Mucosa of rectum (tissue), 2 donors: Measurements from ENCODE around the gene CLEC4F.

ENCODE experiments used
- H3K27ac ChIP-seq, 2 donors: one replicate each; pipeline ENCODE4 v1.7.0; 2013; ENCODE audit warnings: inconsistent platforms in 2 of 2, low read depth in 2 of 2, low read length in 2 of 2
- H3K27me3 ChIP-seq, 2 donors: one replicate each; pipeline ENCODE4 v1.7.0; 2013; ENCODE audit warnings: low read length in 2 of 2; ENCODE audit not compliant: control insufficient read depth in 2 of 2, insufficient read depth in 2 of 2
- H3K36me3 ChIP-seq, 2 donors: one replicate each; pipeline ENCODE4 v1.7.0; 2013; ENCODE audit warnings: low read length in 2 of 2; ENCODE audit not compliant: control insufficient read depth in 2 of 2, insufficient read depth in 2 of 2
- H3K4me1 ChIP-seq, 2 donors: one replicate each; pipeline ENCODE4 v1.7.0; 2013; ENCODE audit warnings: low read length in 2 of 2, mild to moderate bottlenecking in 1 of 2; ENCODE audit not compliant: control insufficient read depth in 2 of 2, insufficient read depth in 2 of 2
- H3K4me3 ChIP-seq, 2 donors: one replicate each; pipeline ENCODE4 v1.7.0; 2013; ENCODE audit warnings: low read length in 2 of 2
- H3K9ac ChIP-seq, 2 donors: one replicate each; pipeline ENCODE4 v1.7.0; 2013; ENCODE audit warnings: low read length in 2 of 2, low read depth in 1 of 2, mild to moderate bottlenecking in 1 of 2
- H3K9me3 ChIP-seq, 2 donors: one replicate each; pipeline ENCODE4 v1.7.0; 2013; ENCODE audit warnings: low read length in 2 of 2; ENCODE audit not compliant: control insufficient read depth in 2 of 2
- donor health status: healthy.
- donor health status: Normal muscosa, but diverticular disease.

The CLEC4F gene

GRCh38 chr2:70789304-70790135 lies 30.9 kb downstream of the CLEC4F start:
- Histone ChIP-seq H3K27ac (no peak overlapping the region), H3K4me3 (peak overlapping the region; percentile 13 to 35), H3K27me3 (peaks cover 25 to 27% of the 10 kb centered on the region in 2 donors), H3K9me3 (no peaks in the 10 kb centered on the region), H3K36me3 (no peaks in the 10 kb centered on the region), H3K9ac (no peak overlapping the region), H3K4me1 (no peaks in the 10 kb centered on the region)

DNA sequence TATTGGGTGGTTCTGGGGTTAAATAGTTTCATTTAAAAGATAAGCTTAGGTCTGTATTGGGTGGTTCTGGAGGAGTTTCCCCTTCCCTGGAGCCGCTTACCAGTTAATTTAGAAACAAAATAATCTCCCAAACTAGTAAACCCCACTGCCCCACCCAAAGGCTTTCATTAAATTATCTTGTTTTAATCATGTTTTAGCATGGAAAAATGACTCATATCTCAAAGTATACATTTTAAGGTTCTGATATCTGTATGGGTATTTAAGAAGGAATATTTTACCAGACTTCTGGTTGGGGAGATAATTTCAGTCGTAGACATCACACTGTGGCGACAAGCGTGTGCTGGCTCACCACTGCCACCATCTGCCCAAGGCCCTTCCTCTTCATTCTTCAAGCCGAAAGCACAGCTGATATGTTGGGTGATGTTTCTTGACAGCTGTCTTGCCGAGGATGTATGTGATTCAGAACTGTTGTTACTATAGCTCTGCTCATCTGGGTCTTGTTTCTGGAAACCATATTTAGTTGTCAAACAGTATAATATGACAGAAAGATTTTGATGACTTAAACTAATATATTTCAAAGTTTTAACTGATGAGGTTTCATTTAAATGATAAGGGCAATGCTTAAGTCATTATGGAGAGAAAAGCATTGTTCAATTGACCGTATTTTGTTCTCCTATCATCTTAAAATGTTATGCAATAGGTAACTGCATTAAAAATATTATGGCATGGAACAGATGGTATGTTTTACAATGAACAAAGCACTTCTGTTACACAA lies 35.1 kb downstream of the CLEC4F start:
- no peaks in the 10 kb centered on the region for H3K36me3 ChIP-seq
- H3K9me3 ChIP-seq, result no peaks in the 10 kb centered on the region
- no peaks in the 10 kb centered on the region for H3K4me1 ChIP-seq
- H3K4me3 ChIP-seq, result no peak overlapping the region
- H3K27me3 ChIP-seq, result peaks cover 15 to 24% of the 10 kb centered on the region in 2 donors
- no peak overlapping the region for H3K9ac ChIP-seq
- H3K27ac ChIP-seq, result no peak overlapping the region

DNA sequence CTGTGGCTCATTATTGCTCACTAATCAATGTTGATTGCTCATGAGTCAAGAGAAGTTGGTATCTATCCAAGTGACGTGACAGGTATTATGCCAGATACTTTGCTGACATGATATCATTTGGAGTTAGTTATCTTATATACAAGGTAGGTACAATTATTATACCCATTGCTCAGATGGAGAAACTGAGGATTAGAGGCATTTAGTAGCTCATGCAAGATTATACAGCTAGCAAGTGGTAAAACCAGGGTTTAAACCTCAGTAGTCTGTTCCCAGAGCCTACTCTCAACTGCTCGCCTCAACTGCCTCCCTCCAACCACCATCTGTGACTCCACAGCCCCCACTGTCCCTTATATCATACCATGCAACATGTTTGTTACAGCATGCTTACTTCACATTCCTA lies 36.1 kb downstream of the CLEC4F start:
- no peaks in the 10 kb centered on the region for H3K36me3 ChIP-seq
- no peaks in the 10 kb centered on the region for H3K4me1 ChIP-seq
- no peak overlapping the region for H3K27ac ChIP-seq
- no peak overlapping the region for H3K9ac ChIP-seq
- no peak overlapping the region for H3K4me3 ChIP-seq
- H3K27me3 ChIP-seq, result peaks cover 11 to 18% of the 10 kb centered on the region in 2 donors
- H3K9me3 ChIP-seq, result no peaks in the 10 kb centered on the region

DNA sequence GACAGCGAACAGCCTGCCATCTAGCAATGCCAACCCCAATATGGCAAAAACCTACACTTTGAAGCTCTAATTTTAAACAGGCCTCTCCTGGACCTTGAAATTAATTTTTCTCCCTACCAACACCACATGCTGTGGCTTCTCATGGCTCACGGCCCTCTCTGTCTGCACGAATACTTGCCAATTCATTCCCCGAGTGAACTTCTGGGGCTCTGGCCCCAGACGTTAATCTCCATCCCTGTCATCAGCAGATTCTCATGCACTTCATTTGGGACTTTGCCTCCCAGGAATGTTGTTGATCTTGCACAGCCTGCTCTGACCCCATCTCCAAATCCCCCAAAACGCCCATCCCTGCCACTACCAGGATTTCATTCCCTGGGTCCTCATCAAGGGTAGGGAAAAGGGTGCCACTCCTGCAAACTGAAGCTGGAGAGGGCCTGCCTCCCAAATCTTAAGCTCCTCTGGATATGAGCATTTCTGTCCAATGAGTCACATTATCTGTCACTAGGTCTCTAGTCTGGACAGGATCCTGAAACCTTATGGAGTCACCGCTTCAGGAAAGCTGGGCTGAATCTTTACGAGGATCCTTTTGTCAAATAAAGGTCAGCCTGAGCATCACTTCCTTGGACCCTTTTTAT lies 40.4 kb downstream of the CLEC4F start:
- Histone ChIP-seq H3K9me3 (no peaks in the 10 kb centered on the region), H3K9ac (no peak overlapping the region), H3K27ac (no peak overlapping the region), H3K4me3 (no peak overlapping the region), H3K4me1 (no peaks in the 10 kb centered on the region), H3K27me3 (peaks cover 6 to 16% of the 10 kb centered on the region in 2 donors), H3K36me3 (no peaks in the 10 kb centered on the region)

GRCh38 chr2:70779491-70779890 lies 40.9 kb downstream of the CLEC4F start:
- no peak overlapping the region for H3K27ac ChIP-seq
- no peaks in the 10 kb centered on the region for H3K4me1 ChIP-seq
- H3K9ac ChIP-seq, result no peak overlapping the region
- no peaks in the 10 kb centered on the region for H3K36me3 ChIP-seq
- no peaks in the 10 kb centered on the region for H3K9me3 ChIP-seq
- H3K4me3 ChIP-seq, result no peak overlapping the region
- peaks cover 6 to 16% of the 10 kb centered on the region in 2 donors for H3K27me3 ChIP-seq

- H3K9ac ChIP-seq, result no peak overlapping the region
- peaks cover 11 to 16% of the 10 kb centered on the region in 2 donors for H3K27me3 ChIP-seq
- no peaks in the 10 kb centered on the region for H3K36me3 ChIP-seq
- no peaks in the 10 kb centered on the region for H3K4me1 ChIP-seq
- no peak overlapping the region for H3K27ac ChIP-seq
- no peaks in the 10 kb centered on the region for H3K9me3 ChIP-seq
- H3K4me3 ChIP-seq, result no peak overlapping the region
These were observed 41.7 kb downstream of the CLEC4F start for GRCh38 chr2:70778676-70779075.

- no peak overlapping the region for H3K27ac ChIP-seq
- no peak overlapping the region for H3K9ac ChIP-seq
- no peaks in the 10 kb centered on the region for H3K4me1 ChIP-seq
- H3K36me3 ChIP-seq, result no peaks in the 10 kb centered on the region
- H3K9me3 ChIP-seq, result no peaks in the 10 kb centered on the region
- H3K4me3 ChIP-seq, result no peak overlapping the region
- H3K27me3 ChIP-seq, result peaks cover 16% of the 10 kb centered on the region in 2 donors
These were observed 42.9 kb downstream of the CLEC4F start for GRCh38 chr2:70777450-70777849.

GRCh38 chr2:70776266-70776665 lies 44.1 kb downstream of the CLEC4F start:
- Histone ChIP-seq H3K9ac (no peak overlapping the region), H3K4me1 (no peaks in the 10 kb centered on the region), H3K9me3 (no peaks in the 10 kb centered on the region), H3K4me3 (no peak overlapping the region), H3K36me3 (no peaks in the 10 kb centered on the region), H3K27ac (no peak overlapping the region), H3K27me3 (peaks cover 16 to 20% of the 10 kb centered on the region in 2 donors)

DNA sequence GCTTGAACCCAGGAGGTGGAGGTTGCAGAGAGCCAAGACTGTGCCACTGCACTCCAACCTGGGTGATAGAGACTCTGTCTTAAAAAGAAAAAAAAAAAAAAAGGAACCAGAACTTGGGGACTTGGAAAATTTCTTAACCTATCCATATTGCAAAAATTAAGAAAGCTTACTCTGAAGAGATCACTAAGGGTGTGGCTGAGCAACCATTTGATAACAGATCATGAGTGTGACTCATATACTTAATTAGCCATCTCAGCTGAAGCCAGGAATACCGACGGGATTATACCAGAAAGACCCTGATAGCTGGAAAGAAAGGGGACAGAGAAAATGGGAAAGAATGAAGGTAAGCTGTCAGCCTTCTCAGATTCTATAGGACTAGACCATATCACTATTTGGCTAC lies 45.3 kb downstream of the CLEC4F start:
- Histone ChIP-seq H3K27ac (no peak overlapping the region), H3K4me3 (no peak overlapping the region), H3K4me1 (no peaks in the 10 kb centered on the region), H3K36me3 (no peaks in the 10 kb centered on the region), H3K9ac (no peak overlapping the region), H3K27me3 (peaks cover 13 to 16% of the 10 kb centered on the region in 2 donors), H3K9me3 (no peaks in the 10 kb centered on the region)
